Adipocyte (in vitro differentiated cells): ENCODE measurements around the gene DLG1.

Experiments
- DNase-seq: peaks from one replicate; pipeline ENCODE4 v3.0.0-alpha.2; 2015; ENCODE audit warnings: low read depth
- H3K27me3 ChIP-seq: replicated peaks from 2 replicates; pipeline ENCODE4 v1.7.0; 2013; ENCODE audit warnings: mild to moderate bottlenecking, low read length, moderate library complexity; ENCODE audit not compliant: control insufficient read depth, insufficient read depth
- H3K36me3 ChIP-seq: 2 replicates; pipeline ENCODE4 v1.7.0; 2013; ENCODE audit warnings: low read length, mild to moderate bottlenecking, moderate library complexity; ENCODE audit not compliant: control insufficient read depth, insufficient read depth, severe bottlenecking
- H3K4me1 ChIP-seq: 2 replicates; pipeline ENCODE4 v1.7.0; 2013; ENCODE audit warnings: mild to moderate bottlenecking, low read length, moderate library complexity; ENCODE audit not compliant: control insufficient read depth, insufficient read depth
- H3K4me3 ChIP-seq: 2 replicates; pipeline ENCODE4 v1.7.0; 2013; ENCODE audit warnings: mild to moderate bottlenecking, low read length, moderate library complexity
- H3K9ac ChIP-seq: 2 replicates; pipeline ENCODE4 v1.7.0; 2013; ENCODE audit warnings: mild to moderate bottlenecking, low read length, moderate library complexity
- H3K9me3 ChIP-seq: 2 replicates; pipeline ENCODE4 v1.7.0; 2013; ENCODE audit warnings: mild to moderate bottlenecking, low read length, moderate library complexity; ENCODE audit not compliant: control insufficient read depth

Gene DLG1

GRCh38 chr3:197019535-197019934 lies 278.9 kb downstream of the DLG1 start:
- Histone ChIP-seq H3K4me3 (no peak overlapping the region), H3K9ac (no peak overlapping the region), H3K36me3 (no peaks in the 10 kb centered on the region), H3K9me3 (no peaks in the 10 kb centered on the region), H3K27me3 (peaks cover 11% of the 10 kb centered on the region), H3K4me1 (no peaks in the 10 kb centered on the region)
- no peak for DNase-seq

GRCh38 chr3:197019021-197019420 lies 279.4 kb downstream of the DLG1 start:
- H3K9ac ChIP-seq = no peak overlapping the region

GRCh38 chr3:197017003-197017402 lies 281.4 kb downstream of the DLG1 start:
- H3K27me3 ChIP-seq = peaks cover 3% of the 10 kb centered on the region
- H3K9me3 ChIP-seq = no peaks in the 10 kb centered on the region
- H3K36me3 ChIP-seq = no peaks in the 10 kb centered on the region
- no peaks in the 10 kb centered on the region for H3K4me1 ChIP-seq
- no peak overlapping the region for H3K9ac ChIP-seq
- H3K4me3 ChIP-seq = no peak overlapping the region
- DNase-seq = no peak

More at GRCh38 chr3:197019021-197019420, 279.4 kb downstream of the DLG1 start:
- no peaks in the 10 kb centered on the region for H3K4me1 ChIP-seq
- no peaks in the 10 kb centered on the region for H3K36me3 ChIP-seq
- no peak overlapping the region for H3K4me3 ChIP-seq
- peaks cover 11% of the 10 kb centered on the region for H3K27me3 ChIP-seq
- no peaks in the 10 kb centered on the region for H3K9me3 ChIP-seq
- DNase-seq = no peak

GRCh38 chr3:197015790-197016736 lies 282.3 kb downstream of the DLG1 start:
- H3K36me3 ChIP-seq = no peaks in the 10 kb centered on the region

GRCh38 chr3:197014942-197015575 lies 283.4 kb downstream of the DLG1 start:
- Histone ChIP-seq H3K4me1 (no peaks in the 10 kb centered on the region), H3K36me3 (no peaks in the 10 kb centered on the region), H3K9ac (no peak overlapping the region), H3K9me3 (no peaks in the 10 kb centered on the region), H3K27me3 (no peaks in the 10 kb centered on the region), H3K4me3 (no peak overlapping the region)
- DNase-seq = no peak

More at GRCh38 chr3:197015790-197016736, 282.3 kb downstream of the DLG1 start:
- no peak for DNase-seq
- no peaks in the 10 kb centered on the region for H3K4me1 ChIP-seq
- no peak overlapping the region for H3K9ac ChIP-seq
- no peak overlapping the region for H3K4me3 ChIP-seq
- no peaks in the 10 kb centered on the region for H3K9me3 ChIP-seq
- no peaks in the 10 kb centered on the region for H3K27me3 ChIP-seq

- Histone ChIP-seq H3K36me3 (no peaks in the 10 kb centered on the region), H3K4me3 (no peak overlapping the region), H3K4me1 (no peaks in the 10 kb centered on the region), H3K9me3 (no peaks in the 10 kb centered on the region), H3K9ac (no peak overlapping the region), H3K27me3 (no peaks in the 10 kb centered on the region)
- no peak for DNase-seq
Observed at GRCh38 chr3:197014024-197014423, 284.4 kb downstream of the DLG1 start.

GRCh38 chr3:197012540-197012883 lies 285.9 kb downstream of the DLG1 start:
- no peak overlapping the region for H3K4me3 ChIP-seq
- no peaks in the 10 kb centered on the region for H3K9me3 ChIP-seq
- H3K4me1 ChIP-seq = no peaks in the 10 kb centered on the region
- no peak for DNase-seq
- no peaks in the 10 kb centered on the region for H3K27me3 ChIP-seq
- H3K36me3 ChIP-seq = no peaks in the 10 kb centered on the region
- no peak overlapping the region for H3K9ac ChIP-seq

- DNase-seq = no peak
Observed at GRCh38 chr3:197011780-197012539, 286.5 kb downstream of the DLG1 start.

GRCh38 chr3:197010556-197011351 lies 287.7 kb downstream of the DLG1 start:
- no peaks in the 10 kb centered on the region for H3K4me1 ChIP-seq

More at GRCh38 chr3:197011780-197012539, 286.5 kb downstream of the DLG1 start:
- no peak overlapping the region for H3K9ac ChIP-seq
- no peaks in the 10 kb centered on the region for H3K36me3 ChIP-seq
- no peak overlapping the region for H3K4me3 ChIP-seq
- no peaks in the 10 kb centered on the region for H3K9me3 ChIP-seq
- H3K27me3 ChIP-seq = no peaks in the 10 kb centered on the region
- no peaks in the 10 kb centered on the region for H3K4me1 ChIP-seq

GRCh38 chr3:197009532-197010019 lies 288.8 kb downstream of the DLG1 start:
- no peak for DNase-seq
- Histone ChIP-seq H3K9me3 (no peaks in the 10 kb centered on the region), H3K36me3 (no peaks in the 10 kb centered on the region), H3K27me3 (no peaks in the 10 kb centered on the region), H3K4me1 (no peaks in the 10 kb centered on the region), H3K4me3 (no peak overlapping the region), H3K9ac (no peak overlapping the region)

More at GRCh38 chr3:197010556-197011351, 287.7 kb downstream of the DLG1 start:
- no peak for DNase-seq
- H3K4me3 ChIP-seq = no peak overlapping the region
- no peaks in the 10 kb centered on the region for H3K36me3 ChIP-seq
- H3K9ac ChIP-seq = no peak overlapping the region
- no peaks in the 10 kb centered on the region for H3K27me3 ChIP-seq
- no peaks in the 10 kb centered on the region for H3K9me3 ChIP-seq
